Hematopoietic multipotent progenitor cell treated with erythropoietin and hydrocortisone succinate and interleukin-3 and kit ligand, for 4 days (in vitro differentiated cells): ENCODE measurements around the gene SNX32.

Source experiments
- DNase-seq: peaks from one replicate; pipeline ENCODE4 v3.0.0-alpha.2; 2015

Gene SNX32

DNA sequence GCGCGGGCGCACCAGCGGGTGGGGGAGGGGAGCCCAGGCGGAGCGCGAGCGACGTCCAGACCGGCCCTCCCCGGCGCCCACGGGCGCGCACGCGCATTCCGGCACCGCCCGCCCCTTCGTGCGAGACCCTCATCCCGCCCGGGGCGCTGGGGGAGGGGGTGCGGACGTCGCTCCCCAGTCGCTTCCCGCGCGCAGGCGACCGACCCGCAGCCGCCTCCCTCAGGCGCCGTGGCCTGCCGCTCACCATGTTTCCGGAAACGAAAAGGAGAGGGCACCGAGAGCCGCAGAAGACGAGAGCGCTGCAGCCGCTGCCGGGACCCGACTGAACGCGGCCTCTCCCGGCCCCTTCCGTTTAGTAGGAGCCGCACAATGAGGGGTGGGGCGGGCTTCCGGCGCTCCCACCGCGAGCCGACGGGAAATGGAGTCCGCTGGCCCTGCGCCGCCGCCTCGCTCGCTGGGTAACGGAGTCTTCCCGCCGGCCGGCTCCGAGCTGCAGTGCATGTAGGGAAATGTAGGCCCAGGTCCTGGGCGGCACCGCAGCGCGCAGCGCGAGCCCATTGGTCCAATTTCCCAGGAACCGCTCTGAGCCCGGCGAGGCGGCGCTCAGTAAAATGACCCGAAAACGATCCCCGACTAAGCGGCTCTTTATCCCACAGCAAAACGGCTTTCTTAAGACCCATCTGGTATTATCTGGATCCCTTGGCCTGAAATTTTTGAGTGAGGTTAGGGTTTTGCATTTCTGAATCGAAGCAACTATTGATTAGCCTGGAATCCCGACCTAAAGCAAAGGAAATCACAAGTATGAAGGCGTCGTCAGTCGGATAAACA lies 24.3 kb downstream of the SNX32 start, which contains the start of gene CFL1:
Gene CFL1 (minus strand): TSS at position 328 of the 828 bp plus-strand sequence. CDS start 81 bp downstream, at position 247.
- DNase-seq, result peak; percentile 99

GRCh38 chr11:65858681-65859087 lies 24.9 kb downstream of the SNX32 start:
- no peak for DNase-seq

DNA sequence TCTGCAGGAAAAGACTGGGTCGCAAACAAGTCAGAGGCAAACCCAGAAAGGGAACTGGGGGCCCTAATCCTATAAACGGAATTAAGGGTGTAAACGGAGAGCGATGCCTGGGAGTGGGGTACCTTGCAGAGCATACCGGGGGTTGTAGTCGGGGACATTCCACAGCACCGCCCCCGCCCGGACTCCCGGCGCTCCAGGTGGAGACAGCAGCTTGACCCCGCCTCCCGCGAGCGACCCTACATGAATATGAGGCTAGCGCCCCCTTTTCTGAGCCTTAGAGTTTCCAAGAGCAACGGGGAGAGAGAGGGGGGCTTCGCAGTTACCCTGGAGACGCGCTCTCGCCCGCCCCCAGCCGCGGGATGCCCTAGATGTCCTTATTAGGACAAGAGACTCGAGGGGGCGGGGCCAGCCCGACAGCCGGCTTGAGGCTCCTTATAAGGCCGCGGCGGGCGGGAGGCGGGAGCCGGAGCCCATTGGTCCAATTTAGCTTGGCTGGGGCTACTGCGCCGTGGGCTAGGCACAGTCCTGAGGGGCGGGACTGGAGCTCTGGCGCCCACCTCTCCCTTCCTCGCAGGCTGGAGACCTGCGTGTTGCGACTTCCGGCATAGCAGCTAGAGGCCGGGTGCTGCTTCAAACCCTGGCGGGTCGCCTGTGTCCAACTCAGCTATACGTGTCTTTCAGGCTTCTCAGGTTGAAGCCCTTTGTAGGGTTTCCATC lies 25.5 kb downstream of the SNX32 start:
- peak; percentile 100 for DNase-seq

- DNase-seq, result no peak
These were observed 26.1 kb downstream of the SNX32 start for GRCh38 chr11:65859812-65860277.

DNA sequence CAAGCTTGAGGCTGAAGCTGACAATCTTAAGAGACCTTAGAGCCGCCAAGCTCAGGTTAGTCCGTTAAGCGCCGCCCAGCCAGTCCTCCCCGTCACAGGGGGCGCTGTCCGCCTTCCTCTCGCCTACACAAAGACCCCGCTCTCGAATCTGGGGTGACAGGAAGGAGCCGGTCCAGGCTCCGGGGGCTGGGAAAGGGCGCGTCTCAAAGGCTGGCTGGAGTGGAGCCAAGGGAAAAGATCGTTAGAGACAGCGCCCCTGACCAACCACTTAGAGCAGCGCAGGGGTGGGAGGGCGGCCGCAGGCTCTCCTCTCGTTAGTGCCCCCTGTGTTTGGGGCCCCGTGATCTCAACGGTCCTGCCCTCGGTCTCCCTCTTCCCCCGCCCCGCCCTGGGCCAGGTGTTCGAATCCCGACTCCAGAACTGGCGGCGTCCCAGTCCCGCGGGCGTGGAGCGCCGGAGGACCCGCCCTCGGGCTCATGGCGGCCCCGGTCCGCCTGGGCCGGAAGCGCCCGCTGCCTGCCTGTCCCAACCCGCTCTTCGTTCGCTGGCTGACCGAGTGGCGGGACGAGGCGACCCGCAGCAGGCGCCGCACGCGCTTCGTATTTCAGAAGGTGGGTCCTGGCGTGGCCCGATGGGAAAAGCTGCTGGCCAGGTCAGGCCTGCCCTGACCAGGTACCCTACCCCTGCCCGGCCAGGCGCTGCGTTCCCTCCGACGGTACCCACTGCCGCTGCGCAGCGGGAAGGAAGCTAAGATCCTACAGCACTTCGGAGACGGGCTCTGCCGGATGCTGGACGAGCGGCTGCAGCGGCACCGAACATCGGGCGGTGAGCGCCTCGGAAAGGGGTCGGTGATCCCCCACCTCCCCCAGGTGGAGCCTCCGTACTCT lies 26.8 kb downstream of the SNX32 start, which contains the start of gene MUS81:
Gene MUS81 (plus strand): TSS at position 156 of the 887 bp plus-strand sequence. CDS start 321 bp downstream, at position 477.
- peak; percentile 100 for DNase-seq

DNA sequence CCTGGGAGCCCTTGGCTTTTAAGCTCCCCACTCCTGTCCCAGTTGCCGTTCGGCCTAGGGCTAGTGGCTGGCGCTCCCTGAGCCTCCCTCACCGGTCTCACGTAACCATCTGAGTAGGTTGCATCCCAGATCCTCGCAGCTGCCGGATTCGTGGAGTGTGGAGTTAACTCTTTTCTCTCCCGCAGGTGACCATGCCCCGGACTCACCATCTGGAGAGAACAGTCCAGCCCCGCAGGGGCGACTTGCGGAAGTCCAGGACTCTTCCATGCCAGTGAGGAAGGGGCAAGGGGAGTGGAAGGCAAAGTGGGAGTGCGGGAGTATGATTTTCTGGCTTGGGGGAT lies 27.4 kb downstream of the SNX32 start:
- DNase-seq, result no peak

DNA sequence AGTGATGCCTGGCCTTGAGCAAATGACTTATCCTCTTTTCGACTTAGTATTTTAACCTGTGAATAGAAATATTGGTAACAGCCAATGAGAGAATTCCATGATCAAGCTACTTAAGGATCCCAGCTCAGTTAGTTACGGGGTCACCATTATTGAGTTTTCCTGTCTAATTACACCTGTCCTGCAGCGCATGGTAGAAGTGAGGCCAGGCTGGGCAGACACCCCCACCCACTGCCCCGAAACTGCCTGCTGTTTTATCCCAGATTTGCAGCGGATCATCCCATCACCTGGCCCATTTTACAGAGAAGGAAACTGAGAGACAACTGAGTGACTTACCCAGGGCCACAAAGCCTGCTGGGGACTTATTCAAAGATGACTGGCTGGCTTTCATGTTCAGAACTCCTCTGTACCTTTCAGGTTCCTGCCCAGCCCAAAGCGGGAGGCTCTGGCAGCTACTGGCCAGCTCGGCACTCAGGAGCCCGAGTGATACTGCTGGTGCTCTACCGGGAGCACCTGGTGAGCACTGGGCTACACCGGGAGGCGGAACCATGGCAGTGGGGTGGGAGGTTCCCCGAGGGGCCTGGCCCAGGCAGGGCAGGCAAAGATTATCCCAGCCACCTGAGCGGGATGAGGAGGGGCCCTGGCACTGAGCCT lies 27.9 kb downstream of the SNX32 start:
- DNase-seq, result no peak

- DNase-seq, result no peak
These were observed 28.5 kb downstream of the SNX32 start for GRCh38 chr11:65862191-65862735.

DNA sequence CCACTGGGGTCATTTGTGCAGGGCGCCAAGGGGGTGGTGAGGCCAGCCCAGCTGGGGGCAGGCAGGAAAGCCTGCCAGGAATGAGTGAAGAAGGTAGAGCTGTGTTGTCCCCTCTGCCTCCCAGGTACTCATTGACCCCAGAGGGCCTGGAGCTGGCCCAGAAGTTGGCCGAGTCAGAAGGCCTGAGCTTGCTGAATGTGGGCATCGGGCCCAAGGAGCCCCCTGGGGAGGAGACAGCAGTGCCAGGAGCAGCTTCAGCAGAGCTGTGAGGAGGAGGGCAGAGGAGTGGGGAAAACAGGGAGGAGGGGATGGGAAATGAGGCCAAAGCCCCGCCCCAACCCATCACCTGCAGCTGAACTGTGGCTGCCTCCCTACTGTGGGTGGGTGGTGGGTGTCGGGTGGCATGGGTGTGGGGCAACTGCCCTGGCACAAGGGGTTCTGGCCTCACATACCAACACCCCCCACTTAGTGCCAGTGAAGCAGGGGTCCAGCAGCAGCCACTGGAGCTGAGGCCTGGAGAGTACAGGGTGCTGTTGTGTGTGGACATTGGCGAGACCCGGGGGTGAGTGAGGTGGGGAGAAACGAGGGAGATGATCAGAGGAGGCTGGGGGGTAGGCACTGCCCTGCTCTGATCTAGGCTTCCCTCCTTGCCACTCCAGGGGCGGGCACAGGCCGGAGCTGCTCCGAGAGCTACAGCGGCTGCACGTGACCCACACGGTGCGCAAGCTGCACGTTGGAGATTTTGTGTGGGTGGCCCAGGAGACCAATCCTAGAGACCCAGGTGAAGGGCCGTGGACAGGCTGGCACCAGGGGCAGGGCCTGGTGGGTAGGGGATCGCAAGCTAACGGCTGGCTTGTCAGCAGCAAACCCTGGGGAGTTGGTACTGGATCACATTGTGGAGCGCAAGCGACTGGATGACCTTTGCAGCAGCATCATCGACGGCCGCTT lies 29.5 kb downstream of the SNX32 start:
- no peak for DNase-seq

- DNase-seq, result no peak
These were observed 30.3 kb downstream of the SNX32 start for GRCh38 chr11:65863889-65864705.

GRCh38 chr11:65864706-65865471 lies 31.1 kb downstream of the SNX32 start:
- no peak for DNase-seq

DNA sequence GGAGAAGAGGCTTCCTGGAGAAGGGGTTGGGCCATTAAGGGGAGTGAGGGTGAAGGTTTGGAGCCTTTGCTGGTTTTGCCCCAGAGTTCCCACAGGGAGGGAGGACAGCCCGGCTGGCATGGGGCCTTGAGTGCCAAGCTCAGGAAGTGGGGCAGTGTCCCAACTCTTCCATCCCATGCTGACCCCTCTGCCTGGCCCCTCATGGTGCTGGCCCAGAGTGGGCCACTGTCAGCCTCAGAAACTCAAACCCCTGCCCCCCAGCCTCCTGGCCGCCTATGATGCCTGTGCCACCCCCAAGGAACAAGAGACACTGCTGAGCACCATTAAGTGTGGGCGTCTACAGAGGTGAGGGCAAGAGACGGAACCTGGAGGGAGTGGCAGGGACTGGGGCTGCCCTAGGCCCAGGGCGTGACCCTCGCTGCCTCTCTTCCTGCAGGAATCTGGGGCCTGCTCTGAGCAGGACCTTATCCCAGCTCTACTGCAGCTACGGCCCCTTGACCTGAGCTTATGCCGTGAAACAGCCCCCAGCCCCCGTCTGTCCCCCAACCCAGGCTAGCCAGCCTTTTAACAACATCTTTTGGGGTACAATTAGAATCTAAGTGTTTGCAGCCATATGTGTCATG lies 31.9 kb downstream of the SNX32 start:
- DNase-seq, result no peak

DNA sequence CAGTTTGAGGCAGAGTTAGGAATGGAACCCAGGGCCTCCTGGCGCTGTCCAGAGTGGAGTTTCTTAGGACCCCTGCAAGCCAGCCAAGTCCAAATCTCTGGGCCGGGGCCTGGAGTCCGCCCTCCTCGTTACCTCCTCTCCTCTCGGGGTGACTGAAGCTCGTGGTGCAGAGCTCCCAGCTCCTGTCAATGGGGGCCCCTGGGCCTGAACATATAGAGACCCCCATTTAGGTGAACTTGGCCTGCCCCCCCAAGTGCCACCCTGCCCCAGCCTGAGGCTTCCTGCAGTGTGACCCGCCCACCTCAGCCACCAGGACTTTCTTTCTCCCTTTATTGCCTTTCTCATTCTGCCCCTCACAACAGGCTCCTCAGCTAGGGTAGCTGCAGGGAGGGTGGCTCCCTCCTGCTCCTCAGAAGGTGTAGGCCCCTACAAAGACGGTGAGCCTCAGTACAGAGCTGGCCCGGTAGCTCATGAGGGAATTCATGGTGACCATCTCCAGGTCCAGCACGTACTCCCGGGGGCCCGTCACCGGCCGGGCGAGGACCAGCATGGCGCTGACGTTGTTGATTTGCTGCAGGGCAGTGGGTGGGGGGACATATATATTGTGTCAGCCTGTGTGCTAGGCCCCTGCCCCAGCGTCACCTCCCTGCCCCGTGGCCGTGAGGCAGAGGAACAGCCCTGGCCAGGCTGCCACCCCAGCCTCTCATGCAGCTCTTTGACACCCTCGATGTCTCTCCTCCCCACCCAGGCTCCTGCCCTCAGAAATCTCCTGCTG lies 32.9 kb downstream of the SNX32 start:
- DNase-seq, result no peak

GRCh38 chr11:65867284-65868071 lies 33.7 kb downstream of the SNX32 start:
- peak; percentile 78 for DNase-seq

DNA sequence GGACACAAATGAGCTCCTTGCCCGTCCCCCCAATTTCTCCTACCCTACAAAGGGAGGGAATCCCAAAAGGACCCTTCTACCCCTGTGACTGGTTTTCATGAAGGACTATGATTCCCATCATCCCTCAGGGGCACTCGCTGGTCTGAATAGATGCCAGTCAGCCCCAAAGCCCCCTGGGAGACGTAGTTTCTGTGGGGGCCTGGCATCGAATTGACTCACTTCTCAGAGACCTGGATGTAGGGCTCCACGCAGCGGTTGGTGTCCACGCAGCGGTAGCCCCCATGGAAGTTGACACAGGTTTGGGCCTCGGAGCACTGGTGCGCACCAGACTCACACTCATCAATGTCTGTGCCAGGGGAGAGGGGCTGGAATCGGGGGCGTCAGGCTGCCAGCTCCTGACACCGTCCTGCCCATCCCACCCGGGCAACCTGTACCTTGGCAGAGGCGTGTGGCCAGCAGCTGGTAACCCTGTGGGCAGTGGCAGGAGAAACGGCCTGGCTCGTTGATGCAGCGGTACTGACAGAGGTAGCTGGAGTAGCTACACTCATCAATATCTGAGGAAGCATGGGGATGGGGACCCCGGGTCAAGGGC lies 34.4 kb downstream of the SNX32 start:
- peak; percentile 63 for DNase-seq

GRCh38 chr11:65868907-65869306 lies 35.1 kb downstream of the SNX32 start:
- no peak for DNase-seq
